HEK293T (cell line): ENCODE results near the gene PRKCZ.

Experiments used
- CTCF ChIA-PET: fragments of 350-600 bp; formaldehyde crosslinking; extraction: SDS; loops from one replicate; lab custom pipeline; 2021; ENCODE audit warnings: antibody characterized with exemption, inconsistent platforms; lab: Yijun Ruan, JAX
- POLR2A ChIA-PET: fragments of 350-600 bp; formaldehyde crosslinking; extraction: SDS; loops from one replicate; lab custom pipeline; 2020; ENCODE audit warnings: antibody characterized with exemption, inconsistent platforms; lab: Yijun Ruan, JAX
- DNase-seq: peaks from one replicate; pipeline ENCODE4 v3.0.0; 2012; ENCODE audit warnings: mixed read lengths; ENCODE audit errors: extremely low spot score
- ARNT ChIP-seq: fragments of 450-650 bp; IDR thresholded peaks from 2 replicates; pipeline ENCODE4 v1.6.1; 2017; ENCODE audit warnings: mild to moderate bottlenecking
- BHLHE40 ChIP-seq: fragments of 450-650 bp; IDR thresholded peaks from 2 replicates; pipeline ENCODE4 v1.6.1; 2016; ENCODE audit warnings: mild to moderate bottlenecking, moderate library complexity, borderline replicate concordance
- CTBP1 ChIP-seq: fragments of 450-650 bp; IDR thresholded peaks from 2 replicates; pipeline ENCODE4 v1.6.1; 2016; ENCODE audit warnings: borderline replicate concordance
- ELF4 ChIP-seq: fragments of 450-650 bp; IDR thresholded peaks from 2 replicates; pipeline ENCODE4 v1.6.1; 2017; ENCODE audit warnings: antibody characterized with exemption
- FOXA1 ChIP-seq: fragments of 450-650 bp; IDR thresholded peaks from 2 replicates; pipeline ENCODE4 v1.6.1; 2016; ENCODE audit warnings: mild to moderate bottlenecking
- FOXK2 ChIP-seq: fragments of 450-650 bp; IDR thresholded peaks from 2 replicates; pipeline ENCODE4 v1.6.1; 2016; ENCODE audit warnings: mild to moderate bottlenecking
- FOXM1 ChIP-seq: fragments of 450-650 bp; IDR thresholded peaks from 2 replicates; pipeline ENCODE4 v1.6.1; 2017; ENCODE audit warnings: mild to moderate bottlenecking, borderline replicate concordance
- HDGF ChIP-seq: fragments of 450-650 bp; IDR thresholded peaks from 2 replicates; pipeline ENCODE4 v1.6.1; 2017; ENCODE audit warnings: antibody characterized with exemption, borderline replicate concordance
- L3MBTL2 ChIP-seq: fragments of 450-650 bp; conservative IDR thresholded peaks from 2 replicates; pipeline ENCODE4 v1.6.1; 2016; ENCODE audit warnings: mild to moderate bottlenecking
- LEF1 ChIP-seq: fragments of 450-650 bp; IDR thresholded peaks from 2 replicates; pipeline ENCODE4 v1.6.1; 2017; ENCODE audit warnings: mild to moderate bottlenecking, borderline replicate concordance
- NFRKB ChIP-seq: fragments of 450-650 bp; IDR thresholded peaks from 2 replicates; pipeline ENCODE4 v1.6.1; 2016; ENCODE audit warnings: mild to moderate bottlenecking, moderate library complexity
- SP1 ChIP-seq: fragments of 450-650 bp; IDR thresholded peaks from 2 replicates; pipeline ENCODE4 v1.6.1; 2017
- SUZ12 ChIP-seq: fragments of 450-650 bp; IDR thresholded peaks from 2 replicates; pipeline ENCODE4 v1.6.1; 2016; ENCODE audit warnings: mild to moderate bottlenecking
- TARDBP ChIP-seq: fragments of 450-650 bp; IDR thresholded peaks from 2 replicates; pipeline ENCODE4 v1.6.1; 2016
- ZNF384 ChIP-seq: fragments of 450-650 bp; IDR thresholded peaks from 2 replicates; pipeline ENCODE4 v1.6.1; 2016
- TF ChIP-seq, protein P1 (sequence below): fragments of 450-650 bp; IDR thresholded peaks from 2 replicates; pipeline ENCODE4 v1.6.1; 2016

Gene PRKCZ

DNA sequence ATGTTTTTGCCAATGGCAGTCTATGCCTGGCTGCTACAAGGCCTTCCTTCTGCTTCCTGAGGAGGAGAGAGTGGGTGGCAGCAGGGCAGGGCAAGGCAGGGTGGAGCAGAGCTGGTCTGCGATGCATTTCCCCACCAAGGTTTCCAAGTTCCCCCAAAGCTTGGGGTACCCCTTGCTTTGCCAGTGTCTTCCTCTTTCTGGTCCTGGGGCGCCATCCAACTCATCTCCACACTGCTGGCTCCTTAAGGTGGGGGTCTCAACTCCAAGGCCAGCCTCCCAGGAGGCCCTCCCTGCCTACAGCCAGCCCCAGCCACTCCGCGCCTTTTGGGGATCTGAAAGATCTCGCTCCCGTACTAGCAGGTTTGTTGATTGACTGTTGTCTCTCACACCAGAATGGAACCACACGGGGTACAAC is 174.0 kb downstream of the PRKCZ start:
- no peak for DNase-seq
- TF ChIP-seq BHLHE40: no peak
- TF ChIP-seq SUZ12: no peak
- no peak for TF ChIP-seq NFRKB
- no peak for TF ChIP-seq FOXA1
- TF ChIP-seq ELF4: no peak
- TF ChIP-seq LEF1: no peak
- no peak for TF ChIP-seq FOXK2
- no peak for TF ChIP-seq FOXM1
- POLR2A ChIA-PET: interaction anchor here (0.8 kb wide), 1 partner anchor 25 kb away, joined by 4 read pairs; no protein-coding TSS in a partner anchor
- CTCF ChIA-PET: interaction anchor here (1.4 kb wide), 1 partner anchor 17 kb away, joined by 3 read pairs; no protein-coding TSS in a partner anchor

DNA sequence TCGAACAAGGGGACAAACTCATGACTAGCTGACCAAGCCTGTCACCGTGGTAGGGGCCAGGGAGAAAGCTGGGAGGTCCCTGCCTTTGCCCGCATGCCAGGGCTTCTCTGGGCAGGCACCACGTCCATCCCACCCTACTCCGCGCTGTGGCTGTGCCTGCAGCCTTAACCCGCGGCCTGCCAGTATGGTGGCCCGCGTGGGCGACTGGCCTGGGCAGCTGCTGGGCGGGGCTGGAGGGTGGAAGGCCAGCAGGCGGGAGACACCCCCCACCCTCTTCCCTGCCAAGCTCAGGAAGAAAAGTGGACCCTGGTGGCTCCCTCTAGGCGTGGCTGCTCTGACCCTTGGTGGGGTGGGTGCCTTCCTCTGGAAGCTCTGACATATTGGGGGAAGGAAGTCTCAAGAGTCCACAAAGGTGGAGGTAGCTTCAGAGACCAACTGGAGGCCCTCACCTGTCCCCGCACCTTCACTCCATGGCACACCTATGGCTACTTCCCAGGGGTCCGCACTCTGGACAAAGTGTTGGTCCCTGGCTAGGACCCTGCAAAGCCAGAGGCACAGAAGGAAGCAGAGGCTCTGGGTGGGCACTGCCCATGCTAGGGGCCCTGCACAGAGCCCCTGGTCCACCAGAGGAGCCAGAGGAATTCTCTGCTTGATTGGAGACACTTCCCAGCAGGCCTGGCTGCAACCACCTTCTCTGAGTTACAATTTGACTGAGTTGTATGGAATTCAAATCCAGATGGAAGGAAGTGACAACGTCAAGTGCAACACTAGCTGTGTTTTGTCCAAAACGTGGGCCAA is 174.6 kb downstream of the PRKCZ start:
- TF ChIP-seq FOXM1: no peak
- TF ChIP-seq, protein P1, sequence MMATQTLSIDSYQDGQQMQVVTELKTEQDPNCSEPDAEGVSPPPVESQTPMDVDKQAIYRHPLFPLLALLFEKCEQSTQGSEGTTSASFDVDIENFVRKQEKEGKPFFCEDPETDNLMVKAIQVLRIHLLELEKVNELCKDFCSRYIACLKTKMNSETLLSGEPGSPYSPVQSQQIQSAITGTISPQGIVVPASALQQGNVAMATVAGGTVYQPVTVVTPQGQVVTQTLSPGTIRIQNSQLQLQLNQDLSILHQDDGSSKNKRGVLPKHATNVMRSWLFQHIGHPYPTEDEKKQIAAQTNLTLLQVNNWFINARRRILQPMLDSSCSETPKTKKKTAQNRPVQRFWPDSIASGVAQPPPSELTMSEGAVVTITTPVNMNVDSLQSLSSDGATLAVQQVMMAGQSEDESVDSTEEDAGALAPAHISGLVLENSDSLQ: no peak
- TF ChIP-seq SUZ12: no peak
- TF ChIP-seq FOXK2: no peak
- no peak for TF ChIP-seq FOXA1
- no peak for TF ChIP-seq HDGF
- TF ChIP-seq ARNT: no peak
- no peak for TF ChIP-seq TARDBP
- TF ChIP-seq LEF1: no peak
- no peak for TF ChIP-seq CTBP1
- no peak for TF ChIP-seq NFRKB
- no peak for TF ChIP-seq L3MBTL2
- no peak for TF ChIP-seq ZNF384
- TF ChIP-seq BHLHE40: no peak
- no peak for TF ChIP-seq SP1
- TF ChIP-seq ELF4: no peak
- CTCF ChIA-PET: interaction anchor here (0.9 to 1.4 kb wide), 2 partner anchors 9 to 17 kb away, joined by 3 to 4 read pairs; no protein-coding TSS in a partner anchor
- POLR2A ChIA-PET: interaction anchor here (0.8 kb wide), 1 partner anchor 26 kb away, joined by 4 read pairs; no protein-coding TSS in a partner anchor

DNA sequence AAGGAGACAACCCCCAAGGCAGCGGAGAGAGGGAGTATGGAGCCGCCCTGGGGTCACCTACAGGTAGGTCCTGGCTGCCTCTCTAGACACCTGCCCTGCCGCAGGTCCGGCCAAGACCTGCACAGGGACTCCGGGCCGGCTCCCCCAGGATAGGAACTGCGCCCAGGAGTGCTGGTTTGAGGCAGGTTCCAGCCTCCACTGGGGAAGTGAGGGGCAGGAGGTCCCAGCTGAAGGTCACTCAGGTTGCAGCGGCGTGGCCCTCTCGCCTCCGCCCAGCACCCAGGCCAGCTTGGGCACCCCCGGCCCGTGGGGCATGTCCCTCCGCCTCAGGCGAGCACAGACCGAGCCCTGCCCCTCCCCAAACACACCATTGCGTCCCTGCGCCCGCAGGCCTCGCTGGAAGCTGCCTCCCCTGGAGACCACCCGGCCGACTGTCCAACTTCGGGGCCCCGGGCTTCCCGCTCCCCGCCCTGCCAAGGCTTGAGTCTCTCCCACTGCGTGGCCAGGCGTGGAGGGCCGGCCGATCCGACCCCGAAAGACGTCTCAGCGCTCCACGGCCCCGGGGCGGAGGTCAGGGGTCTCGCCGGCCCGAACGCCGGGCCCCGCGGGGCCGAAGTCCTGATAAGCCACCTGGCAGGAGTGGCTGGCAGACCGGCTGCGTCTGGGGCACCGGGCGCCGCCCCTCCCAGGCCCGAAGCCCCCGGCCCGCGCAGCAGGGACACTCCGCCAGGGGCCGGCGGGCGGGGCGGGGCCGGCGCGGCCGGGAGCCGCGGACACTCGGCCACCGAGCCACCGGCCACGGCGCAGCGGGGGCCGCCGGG is 176.5 kb downstream of the PRKCZ start:
- CTCF ChIA-PET: no interaction called here

More for the DNA sequence above, 174.6 kb downstream of the PRKCZ start:
- DNase-seq: no peak

DNA sequence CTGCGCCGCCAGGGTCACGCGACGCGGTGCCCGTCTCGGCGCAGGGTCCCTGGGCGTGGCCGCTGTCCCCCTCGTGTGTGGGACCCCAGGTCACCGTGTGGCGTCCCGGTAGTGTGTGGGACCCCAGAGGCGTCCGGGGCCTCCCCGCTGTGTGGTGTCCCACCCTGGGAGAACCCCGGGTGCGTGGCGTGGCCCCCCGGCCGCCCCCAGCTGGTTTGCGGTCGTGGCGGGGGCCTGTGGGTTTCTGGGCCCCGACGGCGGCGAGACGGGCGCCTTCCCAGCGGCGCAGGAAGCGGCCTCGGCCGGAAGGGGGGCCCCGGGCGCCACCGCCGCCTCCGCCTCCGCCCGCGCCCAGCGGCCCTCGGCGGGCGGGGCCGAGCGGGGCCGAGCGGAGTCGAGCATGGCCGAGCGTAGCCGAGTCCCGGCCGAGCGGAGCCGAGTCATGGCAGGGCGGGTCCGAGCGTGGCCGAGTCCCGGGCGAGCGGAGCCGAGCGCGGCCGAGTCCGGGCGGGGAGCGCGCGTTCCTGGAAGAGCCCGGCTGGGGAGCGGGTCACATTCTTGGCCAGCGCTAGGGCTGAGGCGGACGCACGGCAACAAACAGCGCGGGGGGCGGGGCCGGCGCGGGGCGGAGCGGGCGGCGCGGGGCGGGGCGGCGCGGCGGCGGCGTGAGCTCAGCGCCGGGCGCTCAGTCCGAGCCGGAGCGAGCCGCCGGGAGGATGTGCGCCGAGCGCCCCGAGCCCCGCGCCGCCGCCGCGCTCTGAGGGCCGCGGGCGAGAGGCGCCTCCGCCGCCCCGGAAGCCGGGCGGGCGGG is 177.3 kb downstream of the PRKCZ start:
- DNase-seq: peak; percentile 99
- TF ChIP-seq NFRKB (no peak), FOXM1 (no peak), FOXA1 (no peak), SP1 (no peak), ZNF384 (no peak), TARDBP (no peak), CTBP1 (no peak)
- ChIA-PET CTCF (interaction anchor here (0.5 to 1.0 kb wide), 4 partner anchors 10 to 937 kb away, joined by 3 to 4 read pairs (median 3); no protein-coding TSS in a partner anchor), POLR2A (interaction anchor here (0.5 to 1.8 kb wide), 21 partner anchors 9 to 318 kb away, joined by 3 to 21 read pairs (median 4); partner anchors contain the start of genes FAAP20, MORN1 and RER1)

More for the DNA sequence above, 176.5 kb downstream of the PRKCZ start:
- POLR2A ChIA-PET: interaction anchor here (1.1 to 1.4 kb wide), 2 partner anchors 15 to 31 kb away, joined by 3 to 9 read pairs; partner anchors contain the start of gene FAAP20
- TF ChIP-seq SP1: no peak
- TF ChIP-seq HDGF: no peak
- DNase-seq: no peak

DNA sequence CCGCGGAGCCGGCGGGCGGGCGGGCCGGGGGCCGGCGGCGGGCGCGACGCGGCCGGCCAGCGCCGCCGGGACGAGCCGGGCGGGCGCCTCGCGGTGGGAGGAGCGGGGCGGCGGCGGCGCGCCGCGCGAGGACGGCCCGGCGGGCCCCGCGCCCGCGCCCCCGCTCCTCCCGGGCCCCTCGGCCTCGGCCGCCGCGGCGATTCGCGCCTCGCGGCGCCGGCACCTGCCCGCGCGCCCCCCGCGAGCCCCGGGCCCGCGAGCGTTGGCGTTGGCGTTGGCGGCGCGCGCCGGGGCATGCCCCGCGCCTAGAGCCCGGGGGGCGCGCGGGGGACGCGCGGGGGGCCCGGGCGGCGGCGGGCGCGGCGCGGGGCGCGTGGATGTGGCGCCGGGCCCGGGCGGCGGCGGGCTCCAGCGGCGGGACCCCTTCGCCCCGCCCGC is 178.0 kb downstream of the PRKCZ start, which contains the start of gene SKI:
Gene SKI, plus strand, starts transcription at position 163 of the 438 bp plus-strand sequence. CDS start 448 bp downstream, outside the sequence.
- POLR2A ChIA-PET: interaction anchor here (1.0 to 1.8 kb wide), 9 partner anchors 14 to 318 kb away, joined by 3 to 18 read pairs (median 8); partner anchors contain the start of genes FAAP20, MORN1 and RER1
- CTCF ChIA-PET: interaction anchor here (0.5 to 1.0 kb wide), 2 partner anchors 153 to 938 kb away, joined by 3 read pairs; no protein-coding TSS in a partner anchor
- no peak for TF ChIP-seq ARNT
- TF ChIP-seq CTBP1: no peak
- no peak for TF ChIP-seq LEF1
- TF ChIP-seq BHLHE40: no peak
- no peak for TF ChIP-seq NFRKB
- no peak for TF ChIP-seq SP1
- TF ChIP-seq FOXK2: no peak
- TF ChIP-seq, protein P1: no peak
- no peak for TF ChIP-seq SUZ12
- no peak for TF ChIP-seq HDGF
- TF ChIP-seq FOXM1: no peak
- no peak for TF ChIP-seq FOXA1
- TF ChIP-seq ZNF384: no peak
- TF ChIP-seq ELF4: no peak
- no peak for TF ChIP-seq TARDBP
- no peak for TF ChIP-seq L3MBTL2
- no peak for DNase-seq
